Measurements from ENCODE around the gene SRGAP3.

GRCh38 chr3:8978551-8978950 is 270.9 kb downstream of the SRGAP3 start:
- no peak for TF ChIP-seq CTCF (IDR thresholded peaks at IDR 0.05)
- TF ChIP-seq EZH2 (IDR thresholded peaks at IDR 0.05; ENCODE audit: borderline replicate concordance, insufficient read depth, low read depth, low read length, poor library complexity, severe bottlenecking), result no peak

Data from B cell (primary cell).